ENCODE results near the gene PLAAT4. TPM values are rescaled to one million over a fixed set of nuclear protein-coding genes. Genes with fewer than 3 reads are reported as not detected.

The PLAAT4 gene
- total and polyA plus RNA-seq, 2 of the 8 experiments (the other 6 are each of a cell fraction or from before 2014, with no cell fraction given) = 2.8 to 4.1 TPM

DNA sequence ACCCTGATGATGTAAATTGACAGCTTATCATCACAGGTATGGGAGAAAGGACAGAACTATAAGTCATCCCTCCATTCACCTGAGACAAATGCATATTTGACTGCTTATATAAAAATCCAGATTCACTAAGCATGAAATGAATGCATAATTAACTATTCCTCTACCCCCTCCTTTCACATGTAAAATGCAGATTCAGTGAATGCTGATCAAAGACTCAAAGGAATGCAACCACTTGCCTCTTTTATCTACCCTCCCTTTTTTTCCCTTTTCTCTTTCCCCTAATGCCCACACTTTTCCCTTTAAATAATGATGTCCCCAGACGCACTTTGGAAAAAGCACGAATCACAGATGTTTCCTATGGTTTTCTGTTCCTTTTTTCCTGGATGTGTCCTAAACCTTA lies 4.5 kb upstream of the PLAAT4 start (continued):
- TF ChIP-seq CHD7 (IDR thresholded peaks at IDR 0.05; ENCODE audit: insufficient replicate concordance, low read length) (peak; percentile 76), JUND (IDR thresholded peaks at IDR 0.05; ENCODE audit: low read length) (no peak), SP4 (IDR thresholded peaks at IDR 0.05; ENCODE audit: low read length) (no peak), SAP30 (IDR thresholded peaks at IDR 0.05; ENCODE audit: insufficient read depth, insufficient replicate concordance, low read length) (no peak)

Measured in H1 (cell line).